IMR-90 (cell line): Measurements from ENCODE around the gene ZDHHC22.

ENCODE experiments used
- CEBPB ChIP-seq: IDR thresholded peaks from 2 replicates; pipeline ENCODE4 v1.6.1; 2012; ENCODE audit warnings: low read depth, low read length, improper control_type of control experiment
- CTCF ChIP-seq: conservative IDR thresholded peaks from 2 replicates; pipeline ENCODE4 v1.5.1; 2012; ENCODE audit warnings: mild to moderate bottlenecking, low read depth, low read length, improper control_type of control experiment
- NFE2L2 ChIP-seq: fragments of 150-350 bp; IDR thresholded peaks from 2 replicates; pipeline ENCODE4 v1.6.1; 2016; ENCODE audit warnings: low read depth, mild to moderate bottlenecking, low read length
- RFX5 ChIP-seq: IDR thresholded peaks from 2 replicates; pipeline ENCODE4 v1.8.0; 2012; ENCODE audit warnings: low read depth, mild to moderate bottlenecking, low read length, moderate library complexity
- SMC3 ChIP-seq: fragments of 150-350 bp; IDR thresholded peaks from 2 replicates; pipeline ENCODE4 v1.6.1; 2016; ENCODE audit warnings: low read depth, mild to moderate bottlenecking, antibody characterized with exemption, low read length, moderate library complexity
- TF ChIP-seq, protein P1 (sequence below): fragments of 150-350 bp; IDR thresholded peaks from 2 replicates; pipeline ENCODE4 v1.6.1; 2017; ENCODE audit warnings: mild to moderate bottlenecking, antibody characterized with exemption, low read length, low read depth
- TF ChIP-seq, protein P2 (sequence below): fragments of 150-350 bp; IDR thresholded peaks from 2 replicates; pipeline ENCODE4 v1.6.1; 2016; ENCODE audit warnings: low read depth, mild to moderate bottlenecking, low read length, moderate library complexity, borderline replicate concordance

GRCh38 chr14:77102154-77102553 lies 39.4 kb downstream of the ZDHHC22 start:
- TF ChIP-seq CTCF = no peak
- TF ChIP-seq NFE2L2 = no peak
- TF ChIP-seq RFX5 = no peak
- TF ChIP-seq, protein P1, sequence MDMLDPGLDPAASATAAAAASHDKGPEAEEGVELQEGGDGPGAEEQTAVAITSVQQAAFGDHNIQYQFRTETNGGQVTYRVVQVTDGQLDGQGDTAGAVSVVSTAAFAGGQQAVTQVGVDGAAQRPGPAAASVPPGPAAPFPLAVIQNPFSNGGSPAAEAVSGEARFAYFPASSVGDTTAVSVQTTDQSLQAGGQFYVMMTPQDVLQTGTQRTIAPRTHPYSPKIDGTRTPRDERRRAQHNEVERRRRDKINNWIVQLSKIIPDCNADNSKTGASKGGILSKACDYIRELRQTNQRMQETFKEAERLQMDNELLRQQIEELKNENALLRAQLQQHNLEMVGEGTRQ = no peak
- no peak for TF ChIP-seq SMC3
- TF ChIP-seq, protein P2, sequence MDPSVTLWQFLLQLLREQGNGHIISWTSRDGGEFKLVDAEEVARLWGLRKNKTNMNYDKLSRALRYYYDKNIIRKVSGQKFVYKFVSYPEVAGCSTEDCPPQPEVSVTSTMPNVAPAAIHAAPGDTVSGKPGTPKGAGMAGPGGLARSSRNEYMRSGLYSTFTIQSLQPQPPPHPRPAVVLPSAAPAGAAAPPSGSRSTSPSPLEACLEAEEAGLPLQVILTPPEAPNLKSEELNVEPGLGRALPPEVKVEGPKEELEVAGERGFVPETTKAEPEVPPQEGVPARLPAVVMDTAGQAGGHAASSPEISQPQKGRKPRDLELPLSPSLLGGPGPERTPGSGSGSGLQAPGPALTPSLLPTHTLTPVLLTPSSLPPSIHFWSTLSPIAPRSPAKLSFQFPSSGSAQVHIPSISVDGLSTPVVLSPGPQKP = no peak
- no peak for TF ChIP-seq CEBPB
